ENCODE results near the gene DCAF5.
A peak's percentile ranks its signal among the peaks of the same experiment; 100 is the strongest.

DCAF5 gene

GRCh38 chr14:69161590-69161989, 8.7 kb upstream of the DCAF5 start:
- Histone ChIP-seq H3K27me3 (ENCODE audit: control insufficient read depth, insufficient read depth, low read length) (no peaks in the 10 kb centered on the region), H3K9me3 (ENCODE audit: control insufficient read depth, low read depth, low read length) (no peaks in the 10 kb centered on the region), H3K27ac (ENCODE audit: low read length) (no peak overlapping the region), H3K9ac (ENCODE audit: low read length) (no peak overlapping the region), H3K4me1 (ENCODE audit: control insufficient read depth, low read depth, low read length) (no peaks in the 10 kb centered on the region), H3K36me3 (ENCODE audit: control insufficient read depth, low read depth, low read length) (no peaks in the 10 kb centered on the region), H3K4me3 (ENCODE audit: low read length) (no peak overlapping the region)

DNA sequence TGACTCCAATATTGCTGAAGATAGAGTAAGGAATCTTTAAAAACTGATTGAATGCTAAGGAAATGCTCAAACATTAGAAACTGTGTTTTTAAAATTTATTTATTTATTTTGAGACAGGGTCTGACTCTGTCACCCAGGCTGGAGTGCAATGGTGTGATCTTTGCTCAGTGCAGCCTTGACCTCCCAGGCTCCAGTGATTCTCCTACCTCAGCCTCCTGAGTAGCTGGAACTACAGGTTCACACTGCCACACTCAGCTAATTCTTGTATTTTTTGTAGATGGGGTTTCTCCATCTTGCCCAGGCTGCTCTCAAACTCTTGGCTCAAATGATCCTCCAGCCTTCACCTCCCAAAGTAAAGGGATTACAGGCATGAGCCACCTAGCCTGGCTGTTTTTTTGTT, 3.3 kb upstream of the DCAF5 start:
- no peak overlapping the region for H3K27ac ChIP-seq (ENCODE audit: low read length)
- H3K36me3 ChIP-seq (ENCODE audit: control insufficient read depth, low read depth, low read length): no peaks in the 10 kb centered on the region

GRCh38 chr14:69154779-69155178, 1.9 kb upstream of the DCAF5 start:
- H3K27ac ChIP-seq (ENCODE audit: low read length): no peak overlapping the region
- no peak overlapping the region for H3K4me3 ChIP-seq (ENCODE audit: low read length)
- peaks cover 16% of the 10 kb centered on the region for H3K27me3 ChIP-seq (ENCODE audit: control insufficient read depth, insufficient read depth, low read length)

More for the DNA sequence above, 3.3 kb upstream of the DCAF5 start:
- Histone ChIP-seq H3K27me3 (ENCODE audit: control insufficient read depth, insufficient read depth, low read length) (peaks cover 16% of the 10 kb centered on the region), H3K9ac (ENCODE audit: low read length) (no peak overlapping the region), H3K4me3 (ENCODE audit: low read length) (no peak overlapping the region), H3K4me1 (ENCODE audit: control insufficient read depth, low read depth, low read length) (peaks cover 9% of the 10 kb centered on the region), H3K9me3 (ENCODE audit: control insufficient read depth, low read depth, low read length) (no peaks in the 10 kb centered on the region)

DNA sequence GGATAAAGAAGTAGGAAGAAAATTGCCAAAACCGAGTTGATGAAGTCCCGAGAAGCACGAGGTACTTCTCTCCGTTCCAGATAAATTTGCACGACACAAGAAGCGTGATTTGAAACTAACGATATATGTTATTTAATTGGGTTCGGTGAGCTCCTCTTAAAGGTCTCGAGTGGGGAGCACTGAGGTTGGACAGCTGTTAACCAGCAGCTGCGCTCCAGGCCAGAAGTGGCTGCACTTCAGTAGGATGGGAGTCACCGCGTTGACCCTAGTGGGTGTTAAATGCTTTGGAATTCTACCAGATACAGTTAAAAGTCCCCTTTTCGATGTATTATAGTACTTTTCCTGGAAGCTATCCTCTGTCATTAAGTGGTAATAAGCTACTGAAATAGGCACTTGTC, 953 bp upstream of the DCAF5 start:
- H3K4me3 ChIP-seq (ENCODE audit: low read length): peak overlapping the region; percentile 93
- H3K27ac ChIP-seq (ENCODE audit: low read length): no peak overlapping the region
- no peaks in the 10 kb centered on the region for H3K9me3 ChIP-seq (ENCODE audit: control insufficient read depth, low read depth, low read length)
- peak overlapping the region; percentile 46 for H3K9ac ChIP-seq (ENCODE audit: low read length)
- peaks cover 3% of the 10 kb centered on the region for H3K36me3 ChIP-seq (ENCODE audit: control insufficient read depth, low read depth, low read length)
- peaks cover 16% of the 10 kb centered on the region for H3K27me3 ChIP-seq (ENCODE audit: control insufficient read depth, insufficient read depth, low read length)
- peaks cover 15% of the 10 kb centered on the region for H3K4me1 ChIP-seq (ENCODE audit: control insufficient read depth, low read depth, low read length)

More at GRCh38 chr14:69154779-69155178, 1.9 kb upstream of the DCAF5 start:
- H3K4me1 ChIP-seq (ENCODE audit: control insufficient read depth, low read depth, low read length): peaks cover 15% of the 10 kb centered on the region
- no peaks in the 10 kb centered on the region for H3K36me3 ChIP-seq (ENCODE audit: control insufficient read depth, low read depth, low read length)
- no peaks in the 10 kb centered on the region for H3K9me3 ChIP-seq (ENCODE audit: control insufficient read depth, low read depth, low read length)
- no peak overlapping the region for H3K9ac ChIP-seq (ENCODE audit: low read length)

GRCh38 chr14:69153152-69153872, 393 bp upstream of the DCAF5 start:
- Histone ChIP-seq H3K9ac (ENCODE audit: low read length) (peak overlapping the region; percentile 46), H3K4me3 (ENCODE audit: low read length) (peak overlapping the region; percentile 93), H3K36me3 (ENCODE audit: control insufficient read depth, low read depth, low read length) (peaks cover 3% of the 10 kb centered on the region), H3K9me3 (ENCODE audit: control insufficient read depth, low read depth, low read length) (no peaks in the 10 kb centered on the region), H3K27ac (ENCODE audit: low read length) (no peak overlapping the region), H3K27me3 (ENCODE audit: control insufficient read depth, insufficient read depth, low read length) (peaks cover 16% of the 10 kb centered on the region), H3K4me1 (ENCODE audit: control insufficient read depth, low read depth, low read length) (peaks cover 15% of the 10 kb centered on the region)

GRCh38 chr14:69152181-69152901, 578 bp downstream of the DCAF5 start:
- no peaks in the 10 kb centered on the region for H3K9me3 ChIP-seq (ENCODE audit: control insufficient read depth, low read depth, low read length)
- peak overlapping the region; percentile 79 for H3K9ac ChIP-seq (ENCODE audit: low read length)
- H3K4me1 ChIP-seq (ENCODE audit: control insufficient read depth, low read depth, low read length): peaks cover 15% of the 10 kb centered on the region
- peak overlapping the region; percentile 93 for H3K4me3 ChIP-seq (ENCODE audit: low read length)
- no peak overlapping the region for H3K27ac ChIP-seq (ENCODE audit: low read length)
- peaks cover 4% of the 10 kb centered on the region for H3K36me3 ChIP-seq (ENCODE audit: control insufficient read depth, low read depth, low read length)
- H3K27me3 ChIP-seq (ENCODE audit: control insufficient read depth, insufficient read depth, low read length): peaks cover 16% of the 10 kb centered on the region

DNA sequence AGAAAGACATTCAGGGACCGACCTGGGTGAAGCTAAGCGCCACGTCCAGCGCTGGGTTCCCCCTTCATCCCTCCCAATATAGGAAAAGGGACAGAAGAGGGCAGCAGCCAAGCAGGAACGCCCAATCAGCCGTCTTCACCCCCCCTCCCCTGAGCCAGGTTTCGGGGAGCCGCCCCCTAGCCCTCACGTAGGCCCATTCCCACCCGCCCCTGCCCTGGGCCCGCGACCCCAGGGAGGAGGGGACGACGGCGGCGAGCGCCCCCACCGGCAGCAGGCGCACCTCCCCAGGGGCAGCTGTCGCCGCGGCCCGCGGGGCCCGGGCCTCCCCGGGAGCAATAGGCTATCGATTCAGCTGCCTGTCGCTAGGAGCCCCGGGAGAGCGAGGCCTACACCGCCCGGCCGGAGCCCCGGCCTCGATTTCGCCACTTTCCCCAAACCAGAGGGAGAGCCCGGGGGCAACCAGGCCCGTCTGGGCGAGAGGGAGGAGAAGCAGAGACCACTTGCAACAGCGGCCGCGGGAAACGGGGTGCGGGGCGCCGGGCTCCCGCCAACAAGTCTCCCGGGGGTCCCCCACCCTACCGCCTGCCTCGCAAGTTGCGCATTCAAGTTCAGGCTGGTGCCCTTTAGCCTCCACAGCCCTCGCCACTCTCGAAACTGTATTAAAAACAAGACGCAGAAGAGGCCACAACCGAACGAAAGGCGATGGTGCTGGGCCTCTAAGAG, 1.3 kb downstream of the DCAF5 start:
- H3K4me1 ChIP-seq (ENCODE audit: control insufficient read depth, low read depth, low read length): peaks cover 15% of the 10 kb centered on the region
- H3K4me3 ChIP-seq (ENCODE audit: low read length): peak overlapping the region; percentile 93
- no peaks in the 10 kb centered on the region for H3K9me3 ChIP-seq (ENCODE audit: control insufficient read depth, low read depth, low read length)
- no peak overlapping the region for H3K27ac ChIP-seq (ENCODE audit: low read length)
- H3K9ac ChIP-seq (ENCODE audit: low read length): peak overlapping the region; percentile 79
- peaks cover 16% of the 10 kb centered on the region for H3K27me3 ChIP-seq (ENCODE audit: control insufficient read depth, insufficient read depth, low read length)
- H3K36me3 ChIP-seq (ENCODE audit: control insufficient read depth, low read depth, low read length): peaks cover 10% of the 10 kb centered on the region

DNA sequence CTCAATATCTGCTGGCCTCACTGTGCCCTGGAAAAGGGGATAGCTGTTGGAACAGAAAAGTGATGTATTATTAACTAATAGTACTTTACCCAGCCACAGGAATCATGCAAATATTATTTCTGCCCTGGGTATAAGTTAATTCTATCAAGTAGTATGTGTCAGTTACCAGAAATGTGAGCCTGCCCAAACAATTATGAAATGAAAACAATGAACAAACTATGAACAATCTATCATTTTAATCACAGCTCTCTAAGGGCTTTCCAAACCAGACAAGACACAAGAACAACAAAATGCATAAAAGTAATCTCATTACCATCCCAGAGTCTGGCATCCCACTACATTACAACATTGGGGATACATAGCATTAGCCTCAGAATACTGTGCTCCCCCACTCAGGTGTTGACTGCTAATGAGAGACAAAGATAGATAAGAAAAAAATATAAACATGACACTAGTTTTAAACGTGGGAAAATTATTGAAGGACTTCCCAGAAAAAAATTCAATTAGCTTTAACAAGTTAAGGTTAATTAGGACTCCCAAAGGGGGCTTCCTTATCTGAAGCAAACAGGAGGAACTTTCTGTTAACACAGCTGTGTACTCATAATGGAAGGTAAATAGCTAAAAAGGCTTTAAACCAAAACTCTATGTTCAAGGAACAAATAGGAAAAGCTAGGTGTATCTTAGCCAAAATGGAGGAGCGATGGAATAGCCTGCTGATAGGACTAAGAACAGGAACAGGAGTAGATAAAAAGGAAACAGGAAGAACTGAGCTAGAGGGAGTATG, 3.3 kb downstream of the DCAF5 start:
- Histone ChIP-seq H3K27ac (ENCODE audit: low read length) (no peak overlapping the region), H3K9ac (ENCODE audit: low read length) (no peak overlapping the region), H3K4me1 (ENCODE audit: control insufficient read depth, low read depth, low read length) (peaks cover 10% of the 10 kb centered on the region)

GRCh38 chr14:69142101-69142500, 10.8 kb downstream of the DCAF5 start:
- Histone ChIP-seq H3K9ac (ENCODE audit: low read length) (no peak overlapping the region), H3K36me3 (ENCODE audit: control insufficient read depth, low read depth, low read length) (peaks cover 3% of the 10 kb centered on the region), H3K9me3 (ENCODE audit: control insufficient read depth, low read depth, low read length) (no peaks in the 10 kb centered on the region), H3K4me1 (ENCODE audit: control insufficient read depth, low read depth, low read length) (peaks cover 13% of the 10 kb centered on the region), H3K4me3 (ENCODE audit: low read length) (no peak overlapping the region), H3K27me3 (ENCODE audit: control insufficient read depth, insufficient read depth, low read length) (no peaks in the 10 kb centered on the region), H3K27ac (ENCODE audit: low read length) (no peak overlapping the region)

More for the DNA sequence above, 3.3 kb downstream of the DCAF5 start:
- no peaks in the 10 kb centered on the region for H3K9me3 ChIP-seq (ENCODE audit: control insufficient read depth, low read depth, low read length)
- peaks cover 10% of the 10 kb centered on the region for H3K36me3 ChIP-seq (ENCODE audit: control insufficient read depth, low read depth, low read length)
- peaks cover 12% of the 10 kb centered on the region for H3K27me3 ChIP-seq (ENCODE audit: control insufficient read depth, insufficient read depth, low read length)
- H3K4me3 ChIP-seq (ENCODE audit: low read length): no peak overlapping the region

GRCh38 chr14:69141550-69141949, 11.4 kb downstream of the DCAF5 start:
- Histone ChIP-seq H3K27ac (ENCODE audit: low read length) (no peak overlapping the region), H3K4me3 (ENCODE audit: low read length) (no peak overlapping the region), H3K9ac (ENCODE audit: low read length) (no peak overlapping the region), H3K36me3 (ENCODE audit: control insufficient read depth, low read depth, low read length) (no peaks in the 10 kb centered on the region), H3K4me1 (ENCODE audit: control insufficient read depth, low read depth, low read length) (peaks cover 13% of the 10 kb centered on the region), H3K27me3 (ENCODE audit: control insufficient read depth, insufficient read depth, low read length) (no peaks in the 10 kb centered on the region), H3K9me3 (ENCODE audit: control insufficient read depth, low read depth, low read length) (no peaks in the 10 kb centered on the region)

DNA sequence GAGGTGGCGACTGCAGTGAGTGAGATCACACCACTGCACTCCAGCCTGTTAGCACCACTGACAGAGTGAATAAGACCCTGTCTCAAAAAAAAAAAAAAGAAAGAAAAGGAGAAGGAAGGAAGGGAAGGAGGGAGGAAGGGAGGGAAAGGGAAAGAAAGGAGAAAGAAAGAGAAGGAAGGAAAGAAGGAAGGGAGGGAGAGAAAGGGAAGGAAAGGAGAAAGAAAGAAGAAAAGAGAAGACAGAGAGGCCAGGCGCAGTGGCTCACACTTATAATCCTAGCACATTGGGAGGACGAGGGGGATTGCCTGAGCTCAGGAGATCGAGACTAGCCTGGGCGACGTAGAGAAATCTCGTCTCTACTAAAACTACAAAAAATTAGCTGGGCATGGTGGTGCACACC, 13.2 kb downstream of the DCAF5 start:
- no peaks in the 10 kb centered on the region for H3K27me3 ChIP-seq (ENCODE audit: control insufficient read depth, insufficient read depth, low read length)
- no peaks in the 10 kb centered on the region for H3K9me3 ChIP-seq (ENCODE audit: control insufficient read depth, low read depth, low read length)
- H3K27ac ChIP-seq (ENCODE audit: low read length): no peak overlapping the region
- no peak overlapping the region for H3K4me3 ChIP-seq (ENCODE audit: low read length)
- peaks cover 13% of the 10 kb centered on the region for H3K4me1 ChIP-seq (ENCODE audit: control insufficient read depth, low read depth, low read length)
- H3K36me3 ChIP-seq (ENCODE audit: control insufficient read depth, low read depth, low read length): no peaks in the 10 kb centered on the region
- H3K9ac ChIP-seq (ENCODE audit: low read length): no peak overlapping the region
